HG03060 (cell line): Measurements from ENCODE around the gene FGF14.
"Not testable (repeated sequence)": the region's sequence is repeated elsewhere in the genome, so short reads cannot be mapped to it uniquely, and the experiment has no call there.

Experiments used
- ATAC-seq: cut with Tn5 transposase; IDR thresholded peaks from one replicate; pipeline ENCODE4 v1.9.1; 2021; ENCODE audit warnings: low read depth, moderate number of reproducible peaks; ENCODE audit not compliant: unreplicated experiment

Gene FGF14

DNA sequence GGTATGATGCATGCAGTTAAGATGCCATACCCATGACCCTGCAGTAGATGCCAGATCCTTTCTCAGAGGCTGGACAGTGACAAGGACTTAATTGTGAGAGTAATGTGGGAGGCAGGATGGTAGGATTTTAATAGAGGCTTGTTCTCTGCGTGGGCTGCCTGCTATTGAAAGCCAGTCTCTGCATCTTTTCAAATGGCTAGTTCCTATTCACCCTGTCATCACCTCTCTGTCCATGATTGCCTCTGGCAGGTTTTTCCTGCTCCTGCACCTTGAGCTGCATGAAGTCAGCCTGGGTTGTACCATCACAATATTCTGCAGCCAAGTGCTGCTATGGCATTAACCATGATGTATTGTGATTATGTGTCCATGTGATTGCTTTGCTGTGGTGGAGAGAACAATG is 508.8 kb downstream of the FGF14 start:
- no peak for ATAC-seq

DNA sequence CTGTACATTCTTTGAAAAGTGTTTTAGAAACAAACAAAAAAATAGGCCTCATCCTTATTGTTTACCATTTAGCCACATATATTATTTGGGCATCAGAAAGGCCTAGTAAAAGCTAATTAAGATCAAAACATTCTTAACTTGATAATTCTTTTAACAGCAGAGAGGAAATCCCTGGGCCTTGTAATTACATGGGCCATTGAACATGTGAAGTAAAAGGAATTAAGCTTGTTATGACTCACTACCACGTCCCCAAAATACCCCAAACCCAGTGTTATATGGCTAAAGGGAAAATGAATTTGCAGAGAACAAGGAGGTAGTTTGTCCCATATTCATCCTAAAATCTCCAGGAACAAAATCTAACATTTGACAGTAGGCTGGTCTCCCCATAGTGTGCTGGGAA is 509.6 kb downstream of the FGF14 start:
- ATAC-seq: no peak

DNA sequence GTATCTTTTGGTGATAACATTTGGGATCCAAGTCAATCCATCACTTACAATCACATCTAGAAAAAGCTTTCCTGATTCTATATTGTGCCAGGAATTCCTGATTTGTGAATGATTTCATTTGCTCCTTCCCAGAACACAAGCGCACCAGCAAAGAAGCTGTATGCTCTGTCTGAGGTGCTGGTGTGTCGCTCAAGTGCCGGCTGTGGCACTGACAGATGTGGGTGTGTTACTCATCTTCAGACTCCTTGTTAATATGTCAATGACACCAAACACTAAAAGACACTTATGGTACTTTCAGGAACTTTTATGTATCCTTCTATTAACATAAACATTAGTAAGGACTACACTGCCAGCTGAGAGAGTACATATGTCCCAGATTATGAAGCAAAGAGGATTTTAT is 520.3 kb downstream of the FGF14 start:
- ATAC-seq: no peak

DNA sequence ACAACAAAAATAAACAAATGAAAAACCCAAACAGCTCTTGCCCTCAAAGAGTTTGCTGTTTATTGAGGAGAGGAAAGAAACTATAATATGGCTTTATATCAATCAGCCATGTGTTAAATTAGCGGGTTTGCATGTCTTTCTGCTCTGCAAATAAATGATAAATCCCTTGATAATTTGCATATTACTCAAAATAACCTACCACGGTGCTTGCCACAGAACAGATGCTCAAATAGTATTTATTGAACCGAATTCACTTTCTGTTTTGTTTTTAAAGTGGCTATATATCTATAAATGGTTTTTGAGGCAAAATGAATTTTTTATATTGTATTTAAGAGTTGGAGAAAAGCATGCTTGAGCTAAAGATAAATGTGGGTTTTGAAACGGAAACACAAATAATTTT is 521.3 kb downstream of the FGF14 start:
- peak; percentile 58 for ATAC-seq

DNA sequence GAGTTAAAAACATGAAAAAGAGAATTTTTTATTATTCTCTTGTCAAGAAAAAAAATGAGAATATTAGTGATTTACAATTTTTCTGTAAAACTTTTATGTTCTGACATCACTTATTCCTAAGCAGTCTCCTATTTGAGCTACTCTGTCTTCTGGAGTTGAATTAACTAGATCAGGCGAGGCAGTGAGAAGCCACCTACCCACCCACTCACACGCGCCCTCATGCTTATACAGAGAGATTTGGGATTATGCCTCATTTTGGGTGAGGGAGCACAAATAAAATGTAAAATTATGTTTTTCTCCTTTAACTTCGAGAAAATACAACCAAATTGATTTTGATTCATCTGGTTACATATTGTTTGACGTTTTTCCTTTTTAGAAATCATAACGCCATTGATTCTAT is 524.9 kb downstream of the FGF14 start:
- ATAC-seq: no peak

DNA sequence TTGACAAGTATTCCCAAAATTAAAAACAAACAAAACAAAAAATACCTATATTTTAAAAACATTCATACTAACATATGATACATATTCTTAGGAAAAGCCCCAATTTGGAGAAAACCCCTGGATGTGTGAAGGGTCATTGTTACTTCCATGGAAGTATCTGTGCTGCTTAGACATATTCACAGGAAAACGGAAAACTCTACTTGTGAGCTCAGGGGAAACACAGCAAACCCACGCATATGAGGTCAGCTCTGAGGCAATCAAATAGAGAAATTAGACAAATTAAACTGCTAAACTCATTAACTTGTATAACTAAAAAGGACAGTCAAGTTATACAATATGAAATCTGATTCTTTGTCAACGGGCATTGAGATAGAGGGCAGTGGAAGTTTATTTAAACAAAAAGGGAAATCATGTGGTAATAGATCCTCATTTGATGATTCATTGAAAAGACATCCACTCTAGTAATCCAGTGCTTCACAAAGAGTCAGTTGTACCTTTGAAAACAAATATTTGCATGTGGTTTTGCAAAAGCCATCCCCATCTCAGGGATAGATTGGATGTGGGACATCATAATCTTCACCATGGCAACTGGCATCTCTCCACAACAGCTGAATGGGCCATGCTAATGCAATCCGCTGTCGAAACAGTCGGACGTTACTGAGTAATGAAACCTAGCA is 526.0 kb downstream of the FGF14 start:
- no peak for ATAC-seq

DNA sequence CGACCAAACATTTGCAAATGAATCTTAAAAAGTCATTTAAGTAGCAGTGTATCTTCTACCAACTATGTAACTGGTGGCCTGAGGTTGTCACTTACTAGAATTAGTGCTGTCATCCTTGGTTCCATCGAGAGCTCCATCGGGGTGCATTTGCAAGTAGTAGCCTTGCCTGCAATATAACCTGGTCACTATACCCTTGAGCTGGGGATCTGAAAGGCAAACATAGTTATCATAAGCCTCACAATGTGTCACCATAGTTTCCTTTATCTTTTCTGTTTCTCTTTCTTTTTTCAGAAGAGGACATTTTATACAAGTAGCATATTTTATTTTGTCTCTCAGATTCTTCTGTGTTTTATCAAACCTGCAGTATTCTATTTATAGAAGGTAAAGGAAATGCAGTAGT is 526.8 kb downstream of the FGF14 start:
- no peak for ATAC-seq

DNA sequence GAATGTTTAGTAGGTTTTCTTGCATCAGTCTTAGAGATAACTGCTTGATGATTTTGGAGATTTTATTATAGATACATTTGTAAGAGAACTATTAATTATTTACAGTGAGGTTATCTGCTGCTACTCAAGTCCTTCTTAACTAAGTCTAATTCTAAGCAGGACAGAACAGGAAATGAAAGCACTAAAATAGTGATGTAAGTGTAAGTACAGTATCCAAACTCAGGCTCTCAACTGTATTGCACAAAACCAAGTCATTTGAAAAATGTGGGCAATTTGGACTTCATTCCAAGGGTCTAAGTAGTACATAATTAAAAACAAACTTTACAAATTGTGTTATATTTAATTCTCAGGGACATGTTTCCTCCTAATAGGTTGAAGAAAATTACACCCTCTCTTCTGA is 532.3 kb downstream of the FGF14 start:
- no peak for ATAC-seq

DNA sequence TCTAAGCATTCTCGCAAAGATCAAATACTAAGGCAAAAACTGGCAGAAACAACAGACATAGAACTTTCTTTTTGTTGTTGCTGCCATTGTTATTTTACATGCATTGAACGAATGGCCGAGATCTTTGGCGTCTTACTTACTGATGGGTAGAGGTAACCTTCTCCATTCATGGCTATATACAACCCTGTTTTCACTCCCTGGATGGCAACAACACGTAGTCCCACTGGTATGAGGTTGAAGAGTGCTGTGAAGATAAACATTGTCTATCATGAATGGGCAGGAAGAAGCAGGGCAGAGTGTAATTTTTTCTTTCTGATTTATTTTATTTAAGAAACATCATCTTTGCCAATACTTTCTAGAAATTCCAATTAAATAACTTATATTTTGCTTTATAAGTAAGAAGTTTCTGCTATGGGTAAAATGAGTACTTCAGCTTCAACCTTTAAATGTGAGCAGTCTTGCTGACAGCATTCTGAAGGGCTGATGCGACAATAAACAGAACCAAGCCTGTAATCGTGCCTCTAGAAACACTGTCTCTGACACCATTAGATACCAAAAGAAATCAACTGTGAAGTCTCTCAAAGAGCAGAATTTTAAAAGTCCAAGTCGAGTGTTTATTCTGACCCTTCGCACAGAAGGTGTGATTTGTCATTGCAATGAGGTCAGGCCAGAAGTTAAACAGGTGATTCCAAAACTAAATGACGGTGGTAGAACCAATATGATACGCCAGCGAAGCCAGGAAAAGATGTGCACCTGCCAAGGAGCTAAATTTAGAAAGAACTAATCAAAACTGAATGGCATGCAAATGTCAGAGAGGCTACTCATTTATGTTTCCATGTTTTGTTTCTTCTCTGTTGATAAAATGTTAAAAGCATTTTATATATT is 533.0 kb downstream of the FGF14 start:
- no peak for ATAC-seq

DNA sequence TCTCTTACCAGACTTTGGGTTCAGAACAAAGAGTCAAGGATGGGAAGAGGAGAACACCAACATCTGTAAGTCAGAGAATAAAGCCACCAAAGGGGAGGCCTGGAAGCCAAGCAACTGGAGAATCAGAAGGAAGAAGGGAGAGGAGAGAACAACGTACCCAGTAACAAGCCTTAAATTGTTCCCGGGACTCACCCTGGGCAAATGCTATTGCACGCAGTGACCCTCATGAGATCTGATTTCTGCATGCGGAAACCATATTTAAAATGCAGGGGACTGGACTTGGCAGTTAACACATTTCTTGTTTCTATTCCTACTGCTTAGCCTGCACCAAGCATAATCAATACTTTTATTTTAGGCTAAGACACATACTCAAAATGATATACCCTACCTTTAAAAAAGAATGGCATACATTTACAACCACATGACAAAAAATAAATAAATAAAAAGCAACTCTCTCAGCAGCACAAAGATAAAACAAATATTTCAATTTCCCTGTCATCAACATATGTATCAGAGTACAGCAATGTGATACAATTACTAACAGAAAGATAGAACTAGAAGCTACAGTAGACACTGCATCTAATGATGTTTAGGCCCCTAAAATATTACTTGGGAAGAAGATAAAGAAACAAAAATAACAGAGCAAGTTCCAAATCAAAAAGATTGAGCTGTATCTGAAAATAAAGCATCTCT is 534.8 kb downstream of the FGF14 start:
- ATAC-seq: no peak

DNA sequence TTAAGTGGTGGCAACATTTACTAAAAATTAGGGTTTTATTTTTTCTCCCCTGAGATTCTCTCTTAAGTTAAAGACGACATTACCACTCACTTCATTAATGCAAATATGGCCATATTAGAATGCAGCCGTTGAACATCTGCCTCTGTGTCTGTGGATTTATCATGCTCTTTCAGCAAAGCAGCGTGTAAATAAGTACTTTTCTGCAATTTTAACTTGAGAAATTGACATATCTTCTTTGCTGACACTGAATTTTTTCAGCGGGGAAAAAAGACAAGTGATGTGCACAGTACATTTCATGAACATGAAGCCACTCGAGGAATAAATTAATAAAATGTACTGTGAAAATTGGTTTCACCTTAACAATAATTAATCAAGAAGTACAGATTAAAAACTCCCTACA is 543.0 kb downstream of the FGF14 start:
- no peak for ATAC-seq

DNA sequence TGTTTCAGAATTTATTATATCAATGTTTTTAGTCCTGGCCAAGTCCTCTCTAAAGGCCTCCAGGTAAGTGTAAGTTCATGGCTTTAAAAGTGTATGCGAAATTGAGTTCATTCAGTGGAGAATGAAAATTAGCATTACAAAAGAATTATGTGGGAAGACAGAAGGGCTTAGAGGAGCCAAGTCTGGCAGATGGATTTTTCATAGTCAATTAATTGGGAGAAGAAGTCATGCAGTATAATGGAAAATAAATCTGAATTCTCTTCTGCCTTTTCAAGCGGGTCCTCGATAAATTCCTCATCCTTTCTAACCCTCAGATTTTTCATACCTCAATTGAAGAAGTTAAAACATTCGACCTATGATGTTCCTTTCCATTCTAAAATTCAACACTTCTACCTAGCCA is 555.1 kb downstream of the FGF14 start:
- ATAC-seq: no peak

DNA sequence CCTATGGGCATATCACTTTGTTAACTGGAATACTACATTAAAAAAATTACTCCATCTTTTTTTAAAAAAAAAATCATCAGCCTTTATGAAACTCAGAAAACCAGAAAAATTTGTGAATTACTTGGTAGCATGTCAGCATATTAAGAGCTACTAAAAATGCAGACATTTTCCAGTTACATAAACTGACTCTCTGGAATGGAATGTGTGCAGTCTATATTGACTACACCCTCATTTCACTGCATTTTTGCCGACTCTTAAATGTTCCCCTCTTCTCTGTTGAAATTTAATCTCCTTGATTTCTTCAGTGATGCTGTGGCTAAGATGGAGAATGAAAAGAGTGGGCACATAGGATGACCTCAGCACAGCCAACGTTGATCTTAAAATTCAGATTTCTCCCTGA is 555.6 kb downstream of the FGF14 start:
- ATAC-seq: no peak

DNA sequence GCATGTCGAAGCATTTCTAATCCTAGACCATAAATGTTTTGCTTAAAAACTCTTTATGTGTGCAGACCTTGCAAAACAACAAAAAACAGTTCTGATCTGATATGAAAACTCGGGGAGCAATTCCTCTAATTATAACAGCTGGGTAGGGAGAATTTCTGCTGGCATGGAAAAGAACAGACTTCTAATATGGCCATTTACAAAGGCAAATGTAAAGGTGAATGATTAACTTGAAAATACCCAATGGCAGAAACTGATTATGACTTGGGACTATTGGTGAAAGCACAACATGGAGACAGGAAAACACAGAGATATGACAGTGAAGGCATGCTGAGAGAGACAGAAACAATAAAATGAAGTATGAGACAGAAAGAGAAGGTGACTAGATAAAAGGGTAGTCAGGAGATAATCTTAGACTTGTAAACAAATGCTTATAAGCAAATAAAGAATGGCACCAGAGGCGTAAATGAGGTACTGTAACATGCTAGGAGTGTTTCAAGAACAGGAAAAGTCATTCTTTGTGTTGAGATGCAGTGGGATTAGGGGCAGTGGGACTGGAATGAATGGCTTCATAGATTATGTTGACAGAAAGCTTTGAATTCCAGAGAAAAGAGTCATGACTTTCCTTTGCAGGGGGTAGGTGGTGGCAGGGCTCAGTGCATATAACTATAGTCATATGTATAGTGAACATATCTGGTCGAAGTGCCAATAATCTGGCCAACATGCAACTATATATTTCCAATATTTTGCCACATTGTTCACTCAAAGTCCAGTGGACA is 556.4 kb downstream of the FGF14 start:
- no peak for ATAC-seq

DNA sequence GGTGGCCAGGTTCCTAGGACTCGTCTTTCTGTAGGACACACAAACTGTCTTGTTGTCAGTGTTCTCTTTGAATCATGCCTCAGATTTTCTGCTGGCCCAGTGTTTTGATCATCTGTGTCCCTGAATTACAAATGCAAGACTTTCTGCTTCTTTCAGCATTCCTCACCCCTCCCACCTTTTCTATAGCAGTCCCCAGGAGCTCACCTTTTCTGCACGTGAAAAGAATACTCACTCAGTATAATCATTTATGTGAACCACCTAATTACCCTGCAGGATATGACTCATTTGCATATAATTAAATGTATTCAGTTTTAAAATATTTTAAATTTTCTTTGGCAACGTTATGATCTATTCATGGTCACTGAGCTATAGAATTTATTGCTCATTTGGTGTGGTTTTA is 560.1 kb downstream of the FGF14 start:
- no peak for ATAC-seq

DNA sequence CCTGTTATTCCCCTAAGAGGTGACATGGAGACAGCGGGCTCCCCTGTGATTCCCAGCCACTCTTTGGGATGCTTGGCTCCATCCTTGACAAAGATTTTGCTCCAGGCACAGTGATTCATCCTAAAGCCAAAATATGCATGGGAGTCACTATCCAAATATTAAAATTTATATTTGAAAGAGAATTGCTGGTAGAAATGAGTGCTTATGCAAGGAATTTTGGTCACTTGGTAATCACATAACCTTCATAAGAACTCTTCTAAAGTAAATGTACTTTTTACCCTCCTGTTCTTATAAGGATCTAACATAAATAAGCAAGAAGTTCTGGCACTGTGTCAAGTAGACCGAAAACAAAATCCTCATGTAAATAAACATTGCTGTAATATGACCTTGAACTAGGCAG is 563.5 kb downstream of the FGF14 start:
- ATAC-seq: no peak

DNA sequence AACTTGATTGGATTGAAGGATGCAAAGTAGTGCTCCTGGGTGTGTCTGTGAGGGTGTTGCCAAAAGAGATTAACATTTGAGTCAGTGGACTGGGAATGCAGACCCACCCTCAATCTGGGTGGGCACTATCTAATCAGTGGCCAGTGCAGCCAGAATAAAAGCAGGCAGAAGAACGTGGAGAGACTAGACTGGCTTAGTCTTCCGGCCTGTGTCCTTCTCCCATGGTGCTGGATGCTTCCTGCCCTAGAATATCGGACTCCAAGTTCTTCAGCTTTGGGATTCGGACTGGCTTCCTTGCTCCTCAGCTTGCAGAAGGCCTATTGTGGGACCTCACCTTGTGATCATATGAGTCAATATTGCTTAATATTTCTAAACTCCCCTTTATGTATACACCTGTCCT is 564.1 kb downstream of the FGF14 start:
- ATAC-seq: not testable (repeated sequence)

DNA sequence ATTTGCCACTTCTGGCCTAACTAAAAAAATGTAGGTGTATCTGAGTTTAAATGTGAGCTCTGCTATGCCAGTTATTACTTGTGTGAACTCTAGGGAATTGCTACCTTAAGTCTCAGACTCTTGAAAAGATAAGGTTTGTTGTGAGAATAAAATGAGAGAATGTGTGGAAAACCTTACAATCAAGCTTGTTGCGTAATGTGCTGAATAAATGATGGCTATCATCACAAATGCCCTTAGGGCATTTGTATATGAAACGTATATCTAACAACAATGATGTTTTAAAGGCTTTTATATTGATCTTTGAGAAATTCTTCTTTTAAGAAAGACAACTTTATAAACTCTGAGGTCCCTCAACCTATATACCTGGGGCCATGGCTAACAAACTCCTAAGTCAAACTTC is 564.6 kb downstream of the FGF14 start:
- no peak for ATAC-seq

DNA sequence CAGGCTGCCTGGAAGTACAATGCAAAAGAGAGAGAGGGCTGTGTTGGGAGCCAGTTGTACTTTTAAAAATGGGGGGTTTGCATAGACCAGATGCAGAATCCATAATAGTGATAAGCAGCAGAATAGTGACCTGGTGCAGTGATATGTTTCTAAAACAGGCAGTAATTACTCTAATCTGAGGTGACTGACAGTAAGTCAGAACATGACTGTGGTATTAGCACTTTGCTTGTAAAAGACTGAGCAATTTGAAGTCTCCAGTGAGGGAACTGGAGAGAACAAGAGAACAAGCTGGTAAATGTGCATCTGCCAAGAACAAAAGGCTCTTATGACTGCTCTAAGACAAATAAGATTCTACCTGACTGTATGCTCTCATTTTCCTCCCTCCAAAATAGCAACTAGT is 565.9 kb downstream of the FGF14 start:
- ATAC-seq: no peak

DNA sequence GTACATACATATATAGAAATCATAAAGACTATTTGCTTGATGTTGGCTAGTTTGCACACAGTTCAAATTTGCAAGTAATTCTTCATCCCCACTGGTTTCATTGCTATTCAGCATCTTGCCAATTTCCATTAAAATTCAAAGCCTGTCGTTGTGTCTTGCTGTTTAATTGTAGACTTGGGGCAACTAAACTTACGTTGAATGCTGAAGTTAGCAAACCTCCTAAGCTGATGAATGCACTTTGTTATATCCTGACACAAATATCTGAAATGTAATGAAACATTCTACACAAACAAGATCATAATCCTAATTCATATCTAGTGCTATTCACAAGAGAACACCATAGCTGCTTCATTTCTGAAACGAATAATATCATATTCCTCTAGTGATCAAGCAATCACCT is 568.2 kb downstream of the FGF14 start:
- no peak for ATAC-seq

DNA sequence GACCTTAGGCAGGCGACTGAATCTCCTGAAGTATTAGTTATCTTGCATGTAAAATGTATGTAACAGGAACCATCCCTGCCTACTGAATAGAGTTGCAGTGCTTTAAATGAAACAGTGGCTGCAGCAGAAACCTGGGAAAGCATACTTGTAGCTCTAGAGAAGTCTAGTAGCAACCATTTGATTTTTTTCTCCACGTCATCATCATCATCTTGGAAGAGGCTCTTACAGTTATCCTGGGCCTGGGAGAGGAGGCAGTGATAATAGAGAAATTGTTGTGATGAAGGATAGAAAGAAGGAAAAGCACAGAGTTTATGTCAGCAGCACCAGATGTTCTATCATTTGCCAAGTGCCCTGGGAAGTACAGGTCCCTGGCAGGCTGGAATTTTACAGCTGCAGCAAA is 571.8 kb downstream of the FGF14 start:
- no peak for ATAC-seq
